NOMO-1 (cell line): ENCODE data around the gene PASK.
"Not testable (repeated sequence)": the region's sequence is repeated elsewhere in the genome, so short reads cannot be mapped to it uniquely, and the experiment has no call there.

Experiments
- DNase-seq, 2 experiments: peaks; one replicate each; lab custom pipeline; 2025; ENCODE audit not compliant: unreplicated experiment in 2 of 2; lab: John Stamatoyannopoulos, UW

Gene PASK

GRCh38 chr2:241148891-241149674 is at the start of gene PASK:
Gene PASK (minus strand): TSS chr2:241149472. CDS start chr2:241143032, 6,440 bp downstream.
- peak; percentile 95 to 97 for DNase-seq

- DNase-seq = no peak
Measured at GRCh38 chr2:241198381-241199279, 49.4 kb upstream of the PASK start.

GRCh38 chr2:241197947-241198346 is 48.7 kb upstream of the PASK start:
- DNase-seq = no peak

- DNase-seq = not testable (repeated sequence)
Measured at GRCh38 chr2:241197246-241197645, 48.0 kb upstream of the PASK start.

GRCh38 chr2:241195506-241196130 is 46.3 kb upstream of the PASK start:
- DNase-seq = no peak

- DNase-seq = no peak
Measured at GRCh38 chr2:241194811-241195210, 45.5 kb upstream of the PASK start.

- DNase-seq = no peak
Measured at GRCh38 chr2:241193271-241193670, 44.0 kb upstream of the PASK start.

- DNase-seq = no peak
Measured at GRCh38 chr2:241191081-241191480, 41.8 kb upstream of the PASK start.

- DNase-seq = no peak
Measured at GRCh38 chr2:241190291-241190981, 41.2 kb upstream of the PASK start.

GRCh38 chr2:241189856-241190201 is 40.6 kb upstream of the PASK start:
- no peak for DNase-seq

- no peak for DNase-seq
Measured at GRCh38 chr2:241189093-241189855, 40.0 kb upstream of the PASK start.

GRCh38 chr2:241188361-241189092 is 39.3 kb upstream of the PASK start, which contains the start of gene ANO7:
Gene ANO7 (plus strand): TSS chr2:241188677. CDS start chr2:241190064, 1,387 bp downstream.
- no peak for DNase-seq

GRCh38 chr2:241187918-241188234 is 38.6 kb upstream of the PASK start:
- no peak for DNase-seq

GRCh38 chr2:241187101-241187917 is 38.0 kb upstream of the PASK start:
- no peak for DNase-seq

- no peak for DNase-seq
Measured at GRCh38 chr2:241185961-241186360, 36.7 kb upstream of the PASK start.

GRCh38 chr2:241184901-241185300 is 35.6 kb upstream of the PASK start:
- no peak for DNase-seq

- no peak for DNase-seq
Measured at GRCh38 chr2:241183221-241183620, 33.9 kb upstream of the PASK start.

GRCh38 chr2:241182531-241183133 is 33.4 kb upstream of the PASK start:
- DNase-seq = no peak
